HepG2 (cell line): ENCODE data around the gene DRAP1. TPM values are rescaled to one million over a fixed set of nuclear protein-coding genes. Genes with fewer than 3 reads are reported as not detected.

Source experiments
- ADNP ChIP-seq: sonication (generic); formaldehyde crosslinking; IDR thresholded peaks from 2 replicates; pipeline ENCODE4 v1.4.0; 2020; ENCODE audit warnings: missing genetic modification reagents
- AGO2 ChIP-seq: fragments of 200-400 bp; formaldehyde crosslinking; optimal IDR thresholded peaks from 2 replicates; pipeline ENCODE3; 2017; ENCODE audit warnings: mild to moderate bottlenecking, low read depth, low read length, moderate library complexity
- ARID5B ChIP-seq: IDR thresholded peaks from 2 replicates; pipeline ENCODE4 v1.4.0; 2020; ENCODE audit warnings: mild to moderate bottlenecking, missing genetic modification reagents
- ELF1 ChIP-seq: sonication (generic); formaldehyde crosslinking; IDR thresholded peaks from 2 replicates; pipeline ENCODE4 v1.4.0; 2020; ENCODE audit warnings: missing genetic modification reagents
- GATAD2A ChIP-seq: IDR thresholded peaks from 2 replicates; pipeline ENCODE4 v1.6.1; 2016
- GTF2F1 ChIP-seq: fragments of 150-350 bp; IDR thresholded peaks from 2 replicates; pipeline ENCODE4 v1.6.1; 2014; ENCODE audit warnings: low read length
- HOMEZ ChIP-seq: IDR thresholded peaks from 2 replicates; pipeline ENCODE4 v1.6.1; 2016; ENCODE audit warnings: low read depth
- MED1 ChIP-seq: sonication (generic); formaldehyde crosslinking; IDR thresholded peaks from 2 replicates; pipeline ENCODE4 v1.4.0; 2020; ENCODE audit warnings: missing genetic modification reagents
- MEIS1 ChIP-seq: sonication (generic); formaldehyde crosslinking; IDR thresholded peaks from 2 replicates; pipeline ENCODE4 v1.9.0; 2021; ENCODE audit warnings: mild to moderate bottlenecking, missing genetic modification reagents, moderate library complexity, borderline replicate concordance
- PRDM4 ChIP-seq: sonication (generic); formaldehyde crosslinking; IDR thresholded peaks from 2 replicates; pipeline ENCODE4 v1.9.0; 2021; ENCODE audit warnings: missing genetic modification reagents, borderline replicate concordance
- SP4 ChIP-seq: sonication (generic); formaldehyde crosslinking; IDR thresholded peaks from 2 replicates; pipeline ENCODE4 v1.8.1; 2023; ENCODE audit warnings: mild to moderate bottlenecking, missing genetic modification reagents
- ZBTB43 ChIP-seq: sonication (generic); formaldehyde crosslinking; conservative IDR thresholded peaks from 2 replicates; pipeline ENCODE4 v1.4.0; 2020; ENCODE audit warnings: missing genetic modification reagents
- ZFP36 ChIP-seq: fragments of 150-350 bp; IDR thresholded peaks from 2 replicates; pipeline ENCODE4 v1.6.1; 2018; ENCODE audit warnings: borderline replicate concordance, low read length, low read depth; ENCODE audit not compliant: partially characterized antibody
- ZNF274 ChIP-seq: sonication (generic); formaldehyde crosslinking; IDR thresholded peaks from 2 replicates; pipeline ENCODE4 v1.5.1; 2020; ENCODE audit warnings: mild to moderate bottlenecking, missing genetic modification reagents
- ZNF605 ChIP-seq: sonication (generic); formaldehyde crosslinking; IDR thresholded peaks from 2 replicates; pipeline ENCODE4 v1.8.0; 2022; ENCODE audit warnings: mild to moderate bottlenecking, missing genetic modification reagents
- ZNF644 ChIP-seq: IDR thresholded peaks from 2 replicates; pipeline ENCODE4 v1.6.1; 2016; ENCODE audit warnings: low read depth
- ZNF773 ChIP-seq: sonication (generic); formaldehyde crosslinking; IDR thresholded peaks from 2 replicates; pipeline ENCODE4 v1.4.0; 2020; ENCODE audit warnings: missing genetic modification reagents, borderline replicate concordance
- ZNF788 ChIP-seq: sonication (generic); formaldehyde crosslinking; IDR thresholded peaks from 2 replicates; pipeline ENCODE4 v1.5.0; 2020; ENCODE audit warnings: mild to moderate bottlenecking, missing genetic modification reagents, borderline replicate concordance
- ZNF800 ChIP-seq: sonication (generic); formaldehyde crosslinking; IDR thresholded peaks from 2 replicates; pipeline ENCODE4 v1.4.0; 2020; ENCODE audit warnings: missing genetic modification reagents
- polyA plus RNA-seq, 8 experiments: library from polyadenylated mRNA; depleted of rRNA in 3 of 8; stranded (reverse) in 7 of 8; unstranded in 1 of 8; fragments of >200 nt; fragmentation: Illumina TruSeq in 4 of 8; extraction: Trizol in 4 of 8; gene quantifications; 2 replicates each; pipeline versions ENCODE4 v1.2.1 to v1.2.3, GENCODE V29; 2011 to 2016; ENCODE audit warnings: low read depth in 4 of 8, missing spikeins in 1 of 8, mixed read lengths in 1 of 8; ENCODE audit not compliant: insufficient read depth in 1 of 8
- total RNA-seq, 5 experiments: library from RNA; depleted of rRNA; stranded (reverse); fragments of >200 nt; fragmentation: Illumina TruSeq; extraction: Trizol; gene quantifications; 2 replicates each; pipeline ENCODE4 v1.2.3, GENCODE V29; 2016; ENCODE audit warnings: low read depth in 1 of 5

Gene DRAP1
- total and polyA plus RNA-seq, 2 of the 13 experiments (the other 11 are each of a cell fraction or from before 2014, with no cell fraction given), result 46.8 to 52.3 TPM

GRCh38 chr11:65884716-65885092, 34.5 kb upstream of the DRAP1 start (continued):
- TF ChIP-seq ZBTB43 (CRISPR knock-in tag) (no peak), ZFP36 (no peak), ZNF800 (CRISPR knock-in tag) (no peak), ADNP (CRISPR knock-in tag) (no peak), PRDM4 (CRISPR knock-in tag) (no peak), ELF1 (peak; percentile 25; the same call in 1 of the 2 replicates), GTF2F1 (no peak), MEIS1 (no peak), ZNF274 (no peak), ZNF644 (CRISPR knock-in tag) (no peak), ARID5B (CRISPR knock-in tag) (0 out of 2 replicates have a peak, but pooled peaks have one; percentile 41), GATAD2A (CRISPR knock-in tag) (peak; percentile 61; the same call in 1 of the 2 replicates), HOMEZ (CRISPR knock-in tag) (no peak), SP4 (CRISPR knock-in tag) (0 out of 2 replicates have a peak, but pooled peaks have one; percentile 23), ZNF773 (CRISPR knock-in tag) (no peak), ZNF788 (peak; percentile 68; the same call in 1 of the 2 replicates), MED1 (peak; percentile 35; the same call in 1 of the 2 replicates), ZNF605 (CRISPR knock-in tag) (no peak), AGO2 (peak; percentile 24)
